ACHN (cell line): Measurements from ENCODE around the gene HBB.
"Not testable (repeated sequence)": the region's sequence is repeated elsewhere in the genome, so short reads cannot be mapped to it uniquely, and the experiment has no call there.

Source experiments
- DNase-seq: peaks from one replicate; pipeline ENCODE4 v3.0.0-alpha.2; 2015
- in situ Hi-C: cut with HindIII; loops from 2 replicates; pipeline ENCODE4 v1.10.0; 2017; ENCODE audit warnings: low sequenced_read_pairs, low pct_ligation_motif_present, low pct_unique_long_range_greater_than_20kb

HBB gene

GRCh38 chr11:5226732-5227310 is at the start of gene HBB:
Gene HBB (minus strand): TSS chr11:5227071. CDS start chr11:5227021, 50 bp downstream.
- in situ Hi-C loops: no loop called here
- no peak for DNase-seq

GRCh38 chr11:5275369-5276110 is 48.7 kb upstream of the HBB start:
- no peak for DNase-seq
- in situ Hi-C loops: no loop called here

- in situ Hi-C loops: no loop called here
- DNase-seq: no peak
Measured at GRCh38 chr11:5274395-5274794, 47.5 kb upstream of the HBB start.

- no peak for DNase-seq
- in situ Hi-C loops: no loop called here
Measured at GRCh38 chr11:5272395-5273017, 45.6 kb upstream of the HBB start.

- in situ Hi-C loops: no loop called here
- no peak for DNase-seq
Measured at GRCh38 chr11:5269715-5270147, 42.9 kb upstream of the HBB start, which contains the start of gene HBE1. Gene HBE1 (minus strand): TSS chr11:5269945. CDS start chr11:5269890, 55 bp downstream.

- in situ Hi-C loops: no loop called here
- no peak for DNase-seq
Measured at GRCh38 chr11:5267033-5267563, 40.2 kb upstream of the HBB start.

GRCh38 chr11:5266609-5267008 is 39.7 kb upstream of the HBB start:
- DNase-seq: no peak
- in situ Hi-C loops: no loop called here

GRCh38 chr11:5265832-5266231 is 39.0 kb upstream of the HBB start:
- DNase-seq: no peak
- in situ Hi-C loops: no loop called here

GRCh38 chr11:5258543-5259262 is 31.8 kb upstream of the HBB start:
- in situ Hi-C loops: no loop called here
- DNase-seq: no peak

- in situ Hi-C loops: no loop called here
- no peak for DNase-seq
Measured at GRCh38 chr11:5257296-5257695, 30.4 kb upstream of the HBB start.

GRCh38 chr11:5254646-5255413 is 28.0 kb upstream of the HBB start, which contains the start of gene HBG2:
Gene HBG2 (minus strand): TSS chr11:5254781. CDS start chr11:5254728, 53 bp downstream.
- in situ Hi-C loops, DNase-seq: not testable (repeated sequence)

GRCh38 chr11:5254023-5254422 is 27.2 kb upstream of the HBB start:
- DNase-seq, in situ Hi-C loops: not testable (repeated sequence)

GRCh38 chr11:5253440-5253839 is 26.6 kb upstream of the HBB start:
- DNase-seq, in situ Hi-C loops: not testable (repeated sequence)

- no peak for DNase-seq
- in situ Hi-C loops: no loop called here
Measured at GRCh38 chr11:5252919-5253265, 26.0 kb upstream of the HBB start.

GRCh38 chr11:5252192-5252918 is 25.5 kb upstream of the HBB start:
- in situ Hi-C loops: no loop called here
- DNase-seq: no peak

GRCh38 chr11:5251746-5252145 is 24.9 kb upstream of the HBB start:
- in situ Hi-C loops: no loop called here
- no peak for DNase-seq

GRCh38 chr11:5250543-5251204 is 23.8 kb upstream of the HBB start:
- in situ Hi-C loops: no loop called here
- no peak for DNase-seq
